Measurements from ENCODE around the gene SLC35F3. TPM values are rescaled to one million over a fixed set of nuclear protein-coding genes. Genes with fewer than 3 reads are reported as not detected.

SLC35F3 gene
- polyA plus RNA-seq, 1 donor from 2014 or later: 13.9 TPM

DNA sequence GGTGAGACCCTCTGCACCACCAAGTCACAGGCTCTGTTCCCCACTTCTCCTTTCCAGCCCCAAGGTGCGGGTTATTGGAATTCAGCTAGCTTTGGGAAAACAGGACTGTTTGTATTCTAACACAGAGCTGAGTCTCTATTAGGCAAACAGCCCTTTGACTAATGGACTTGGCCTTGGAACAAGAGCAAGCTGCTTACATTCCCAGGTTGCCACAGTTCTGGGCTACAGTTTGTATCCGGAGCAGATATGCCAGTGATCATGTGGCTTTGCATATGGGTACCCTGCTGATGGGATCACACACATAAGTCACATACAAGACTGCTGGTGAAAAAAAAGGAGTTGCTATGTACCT, 358.3 kb downstream of the SLC35F3 start:
- Histone ChIP-seq H3F3A (ENCODE audit: insufficient read depth, low read length, poor library complexity, severe bottlenecking) (no peaks in the 10 kb centered on the region), H4K20me1 (ENCODE audit: insufficient read depth) (no peaks in the 10 kb centered on the region), H3K9me2 (ENCODE audit: insufficient read depth, low read length) (no peaks in the 10 kb centered on the region), H3K4me2 (ENCODE audit: low read length) (no peak overlapping the region), H3K9ac (ENCODE audit: low read length) (no peak overlapping the region), H2AFZ (ENCODE audit: low read depth, low read length) (no peak overlapping the region), H3K36me3 (ENCODE audit: insufficient read depth, low read length) (no peaks in the 10 kb centered on the region), H3K27me3 (ENCODE audit: insufficient read depth, low read depth, low read length) (no peaks in the 10 kb centered on the region), H3K27ac (ENCODE audit: low read length) (no peak overlapping the region), H3K9me3 (ENCODE audit: low read length) (no peaks in the 10 kb centered on the region), H3K79me2 (replicated peaks; ENCODE audit: insufficient read depth, low read length) (no peaks in the 10 kb centered on the region), H3K4me3 (ENCODE audit: low read length) (no peak overlapping the region)
- TF ChIP-seq EP300 (conservative IDR thresholded peaks at IDR 0.05; ENCODE audit: poor library complexity, severe bottlenecking): no peak
- no peak for TF ChIP-seq RAD21 (conservative IDR thresholded peaks at IDR 0.05)
- no peak for TF ChIP-seq MXI1 (conservative IDR thresholded peaks at IDR 0.05; ENCODE audit: poor library complexity, severe bottlenecking)
- TF ChIP-seq POLR2AphosphoS5 (IDR thresholded peaks at IDR 0.05): no peak
- TF ChIP-seq, protein P1, sequence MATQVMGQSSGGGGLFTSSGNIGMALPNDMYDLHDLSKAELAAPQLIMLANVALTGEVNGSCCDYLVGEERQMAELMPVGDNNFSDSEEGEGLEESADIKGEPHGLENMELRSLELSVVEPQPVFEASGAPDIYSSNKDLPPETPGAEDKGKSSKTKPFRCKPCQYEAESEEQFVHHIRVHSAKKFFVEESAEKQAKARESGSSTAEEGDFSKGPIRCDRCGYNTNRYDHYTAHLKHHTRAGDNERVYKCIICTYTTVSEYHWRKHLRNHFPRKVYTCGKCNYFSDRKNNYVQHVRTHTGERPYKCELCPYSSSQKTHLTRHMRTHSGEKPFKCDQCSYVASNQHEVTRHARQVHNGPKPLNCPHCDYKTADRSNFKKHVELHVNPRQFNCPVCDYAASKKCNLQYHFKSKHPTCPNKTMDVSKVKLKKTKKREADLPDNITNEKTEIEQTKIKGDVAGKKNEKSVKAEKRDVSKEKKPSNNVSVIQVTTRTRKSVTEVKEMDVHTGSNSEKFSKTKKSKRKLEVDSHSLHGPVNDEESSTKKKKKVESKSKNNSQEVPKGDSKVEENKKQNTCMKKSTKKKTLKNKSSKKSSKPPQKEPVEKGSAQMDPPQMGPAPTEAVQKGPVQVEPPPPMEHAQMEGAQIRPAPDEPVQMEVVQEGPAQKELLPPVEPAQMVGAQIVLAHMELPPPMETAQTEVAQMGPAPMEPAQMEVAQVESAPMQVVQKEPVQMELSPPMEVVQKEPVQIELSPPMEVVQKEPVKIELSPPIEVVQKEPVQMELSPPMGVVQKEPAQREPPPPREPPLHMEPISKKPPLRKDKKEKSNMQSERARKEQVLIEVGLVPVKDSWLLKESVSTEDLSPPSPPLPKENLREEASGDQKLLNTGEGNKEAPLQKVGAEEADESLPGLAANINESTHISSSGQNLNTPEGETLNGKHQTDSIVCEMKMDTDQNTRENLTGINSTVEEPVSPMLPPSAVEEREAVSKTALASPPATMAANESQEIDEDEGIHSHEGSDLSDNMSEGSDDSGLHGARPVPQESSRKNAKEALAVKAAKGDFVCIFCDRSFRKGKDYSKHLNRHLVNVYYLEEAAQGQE (IDR thresholded peaks at IDR 0.05; ENCODE audit: borderline replicate concordance): no peak
- no peak for TF ChIP-seq EZH2 (IDR thresholded peaks at IDR 0.05; ENCODE audit: borderline replicate concordance, insufficient read depth, low read length, poor library complexity, severe bottlenecking)
- TF ChIP-seq, protein P2, sequence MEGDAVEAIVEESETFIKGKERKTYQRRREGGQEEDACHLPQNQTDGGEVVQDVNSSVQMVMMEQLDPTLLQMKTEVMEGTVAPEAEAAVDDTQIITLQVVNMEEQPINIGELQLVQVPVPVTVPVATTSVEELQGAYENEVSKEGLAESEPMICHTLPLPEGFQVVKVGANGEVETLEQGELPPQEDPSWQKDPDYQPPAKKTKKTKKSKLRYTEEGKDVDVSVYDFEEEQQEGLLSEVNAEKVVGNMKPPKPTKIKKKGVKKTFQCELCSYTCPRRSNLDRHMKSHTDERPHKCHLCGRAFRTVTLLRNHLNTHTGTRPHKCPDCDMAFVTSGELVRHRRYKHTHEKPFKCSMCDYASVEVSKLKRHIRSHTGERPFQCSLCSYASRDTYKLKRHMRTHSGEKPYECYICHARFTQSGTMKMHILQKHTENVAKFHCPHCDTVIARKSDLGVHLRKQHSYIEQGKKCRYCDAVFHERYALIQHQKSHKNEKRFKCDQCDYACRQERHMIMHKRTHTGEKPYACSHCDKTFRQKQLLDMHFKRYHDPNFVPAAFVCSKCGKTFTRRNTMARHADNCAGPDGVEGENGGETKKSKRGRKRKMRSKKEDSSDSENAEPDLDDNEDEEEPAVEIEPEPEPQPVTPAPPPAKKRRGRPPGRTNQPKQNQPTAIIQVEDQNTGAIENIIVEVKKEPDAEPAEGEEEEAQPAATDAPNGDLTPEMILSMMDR (IDR thresholded peaks at IDR 0.05; ENCODE audit: poor library complexity, severe bottlenecking): no peak
- no peak for TF ChIP-seq SMC3 (conservative IDR thresholded peaks at IDR 0.05; ENCODE audit: poor library complexity)

DNA sequence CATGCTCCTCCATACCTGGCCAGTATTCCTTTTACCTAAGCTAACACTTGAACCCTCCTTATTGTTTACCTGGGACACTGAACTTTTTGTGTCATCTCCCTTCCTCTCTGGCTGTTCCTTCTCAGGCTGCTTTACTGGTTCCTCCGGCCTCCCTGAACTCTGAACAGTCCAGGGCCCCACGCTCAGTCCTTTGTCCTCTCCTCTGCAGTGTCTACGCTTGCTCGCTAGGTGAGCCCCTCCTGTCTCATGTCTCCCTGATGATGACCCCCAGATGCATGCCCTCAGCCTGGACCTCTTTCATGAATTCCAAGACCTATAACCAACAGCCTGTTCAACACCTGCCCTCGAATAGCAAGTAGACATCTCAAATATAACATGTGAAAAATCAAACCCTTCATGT, 360.4 kb downstream of the SLC35F3 start:
- Histone ChIP-seq H3K4me3 (ENCODE audit: low read length) (no peak overlapping the region), H3F3A (ENCODE audit: insufficient read depth, low read length, poor library complexity, severe bottlenecking) (no peaks in the 10 kb centered on the region), H3K79me2 (replicated peaks; ENCODE audit: insufficient read depth, low read length) (no peaks in the 10 kb centered on the region), H3K36me3 (ENCODE audit: insufficient read depth, low read length) (no peaks in the 10 kb centered on the region), H3K27me3 (ENCODE audit: insufficient read depth, low read depth, low read length) (no peaks in the 10 kb centered on the region), H2AFZ (ENCODE audit: low read depth, low read length) (no peak overlapping the region), H3K9ac (ENCODE audit: low read length) (no peak overlapping the region), H3K4me2 (ENCODE audit: low read length) (no peak overlapping the region), H3K27ac (ENCODE audit: low read length) (no peak overlapping the region), H3K9me3 (ENCODE audit: low read length) (no peaks in the 10 kb centered on the region), H4K20me1 (ENCODE audit: insufficient read depth) (no peaks in the 10 kb centered on the region), H3K9me2 (ENCODE audit: insufficient read depth, low read length) (no peaks in the 10 kb centered on the region)
- no peak for TF ChIP-seq EP300 (conservative IDR thresholded peaks at IDR 0.05; ENCODE audit: poor library complexity, severe bottlenecking)
- TF ChIP-seq, protein P1 (IDR thresholded peaks at IDR 0.05; ENCODE audit: borderline replicate concordance): no peak
- TF ChIP-seq TAF1 (IDR thresholded peaks at IDR 0.05; ENCODE audit: low read depth): no peak
- TF ChIP-seq, protein P2 (IDR thresholded peaks at IDR 0.05; ENCODE audit: poor library complexity, severe bottlenecking): no peak
- no peak for TF ChIP-seq POLR2AphosphoS5 (IDR thresholded peaks at IDR 0.05)
- TF ChIP-seq EZH2 (IDR thresholded peaks at IDR 0.05; ENCODE audit: borderline replicate concordance, insufficient read depth, low read length, poor library complexity, severe bottlenecking): no peak
- TF ChIP-seq MXI1 (conservative IDR thresholded peaks at IDR 0.05; ENCODE audit: poor library complexity, severe bottlenecking): no peak
- no peak for TF ChIP-seq RAD21 (conservative IDR thresholded peaks at IDR 0.05)
- TF ChIP-seq SMC3 (conservative IDR thresholded peaks at IDR 0.05; ENCODE audit: poor library complexity): no peak
